PC-9 (cell line): ENCODE results near the gene EPHA7. TPM values are rescaled to one million over a fixed set of nuclear protein-coding genes. Genes with fewer than 3 reads are reported as not detected.

Source experiments
- BruUV-seq: library from RNA; stranded (reverse); fragments of 400-500 nt; replicated peaks from 2 replicates; lab custom pipeline; 2021; lab: Mats Ljungman, UMichigan
- CTCF ChIA-PET: fragments of 300-600 bp; sonication (Branson Sonifier 250); formaldehyde crosslinking; loops from one replicate; lab custom pipeline; 2022; ENCODE audit warnings: antibody characterized with exemption; lab: Charles Lee
- POLR2A ChIA-PET: fragments of 300-600 bp; sonication (Branson Sonifier 250); formaldehyde crosslinking; loops from one replicate; lab custom pipeline; 2022; ENCODE audit warnings: antibody characterized with exemption; ENCODE audit not compliant: unreplicated experiment; lab: Charles Lee
- DNase-seq, 2 experiments: peaks; one replicate each; pipeline versions ENCODE4 v3.0.0 to v3.0.0-alpha.2; 2015 to 2022; ENCODE audit warnings: mixed read lengths in 1 of 2
- H2AFZ ChIP-seq: fragments of 200-600 bp; sonication (generic); 2 replicates; pipeline ENCODE4 v1.8.1; 2017; ENCODE audit warnings: antibody characterized with exemption
- H3F3A ChIP-seq: fragments of 200-600 bp; sonication (generic); 2 replicates; pipeline ENCODE4 v1.8.1; 2017; ENCODE audit warnings: antibody characterized with exemption, mild to moderate bottlenecking, low read depth; ENCODE audit not compliant: insufficient read depth
- H3K27ac ChIP-seq: fragments of 200-600 bp; sonication (generic); 2 replicates; pipeline ENCODE4 v1.6.1; 2016; ENCODE audit warnings: mixed run types
- H3K27me3 ChIP-seq: fragments of 200-600 bp; sonication (generic); 2 replicates; pipeline ENCODE4 v1.6.1; 2016; ENCODE audit warnings: low read depth, mixed run types; ENCODE audit not compliant: insufficient read depth
- H3K36me3 ChIP-seq: fragments of 200-600 bp; sonication (generic); 2 replicates; pipeline ENCODE4 v1.6.1; 2016; ENCODE audit warnings: low read depth, mixed run types
- H3K4me1 ChIP-seq: fragments of 200-600 bp; sonication (generic); replicated peaks from 2 replicates; pipeline ENCODE4 v1.6.1; 2016; ENCODE audit warnings: mixed run types; ENCODE audit not compliant: insufficient read depth
- H3K4me2 ChIP-seq: fragments of 200-600 bp; sonication (generic); 2 replicates; pipeline ENCODE4 v1.6.1; 2017; ENCODE audit warnings: mixed run types
- H3K4me3 ChIP-seq: fragments of 200-600 bp; sonication (generic); 2 replicates; pipeline ENCODE4 v1.6.1; 2016; ENCODE audit warnings: mixed run types
- H3K79me2 ChIP-seq: fragments of 200-600 bp; sonication (generic); 2 replicates; pipeline ENCODE4 v1.6.1; 2017; ENCODE audit warnings: low read depth, mixed run types
- H3K9me2 ChIP-seq: fragments of 200-600 bp; sonication (generic); 2 replicates; pipeline ENCODE4 v1.8.1; 2017; ENCODE audit warnings: mild to moderate bottlenecking; ENCODE audit not compliant: insufficient read depth
- H3K9me3 ChIP-seq: fragments of 200-600 bp; sonication (generic); 2 replicates; pipeline ENCODE4 v1.8.1; 2016; ENCODE audit warnings: low read depth; ENCODE audit not compliant: insufficient read depth
- H4K20me1 ChIP-seq: fragments of 200-600 bp; sonication (generic); 2 replicates; pipeline ENCODE4 v1.8.1; 2017; ENCODE audit not compliant: insufficient read depth
- CTCF ChIP-seq: fragments of 200-600 bp; sonication (generic); conservative IDR thresholded peaks from 2 replicates; pipeline ENCODE4 v1.6.1; 2017; ENCODE audit warnings: mixed run types, antibody characterized with exemption, mild to moderate bottlenecking, moderate library complexity
- EZH2 ChIP-seq: fragments of 200-600 bp; sonication (generic); IDR thresholded peaks from 2 replicates; pipeline ENCODE4 v1.8.0; 2017; ENCODE audit warnings: antibody characterized with exemption, low read depth
- intact Hi-C: fragments of 100-400 bp; cut with micrococcal nuclease; formaldehyde crosslinking; loops from one replicate; pipeline ENCODE4 v1.10.0; 2022; ENCODE audit not compliant: unreplicated experiment
- total RNA-seq: library from RNA; stranded (reverse); gene quantifications from 2 replicates; pipeline ENCODE4 v1.2.3, GENCODE V29; 2021

The EPHA7 gene
- total RNA-seq, 1 experiment from 2014 or later, result 0.57 TPM

GRCh38 chr6:93371756-93372155 lies 47.6 kb downstream of the EPHA7 start:
- Histone ChIP-seq H3K79me2 (no peaks in the 10 kb centered on the region), H4K20me1 (no peaks in the 10 kb centered on the region), H3K27me3 (no peaks in the 10 kb centered on the region), H3K36me3 (no peaks in the 10 kb centered on the region), H3K4me2 (no peak overlapping the region), H3K4me1 (no peaks in the 10 kb centered on the region), H3K4me3 (no peak overlapping the region), H3K9me3 (no peaks in the 10 kb centered on the region), H2AFZ (no peak overlapping the region), H3K27ac (no peak overlapping the region), H3F3A (no peaks in the 10 kb centered on the region), H3K9me2 (no peaks in the 10 kb centered on the region)
- ChIA-PET POLR2A (no interaction called here), CTCF (no interaction called here)
- DNase-seq, result no peak
- no peak for TF ChIP-seq CTCF
- no peak for TF ChIP-seq EZH2
- intact Hi-C loops, result no loop called here
- no TSS peak for BruUV-seq

- Histone ChIP-seq H2AFZ (no peak overlapping the region), H3F3A (no peaks in the 10 kb centered on the region), H4K20me1 (no peaks in the 10 kb centered on the region), H3K27me3 (no peaks in the 10 kb centered on the region), H3K4me2 (no peak overlapping the region), H3K9me2 (no peaks in the 10 kb centered on the region), H3K4me3 (no peak overlapping the region), H3K4me1 (no peaks in the 10 kb centered on the region), H3K9me3 (no peaks in the 10 kb centered on the region), H3K36me3 (no peaks in the 10 kb centered on the region), H3K79me2 (no peaks in the 10 kb centered on the region), H3K27ac (no peak overlapping the region)
- CTCF ChIA-PET, result no interaction called here
- DNase-seq, result no peak
- TF ChIP-seq EZH2 (no peak), CTCF (no peak)
- POLR2A ChIA-PET, result no interaction called here
- intact Hi-C loops, result no loop called here
- no TSS peak for BruUV-seq
Observed at GRCh38 chr6:93369586-93370134, 49.7 kb downstream of the EPHA7 start.

DNA sequence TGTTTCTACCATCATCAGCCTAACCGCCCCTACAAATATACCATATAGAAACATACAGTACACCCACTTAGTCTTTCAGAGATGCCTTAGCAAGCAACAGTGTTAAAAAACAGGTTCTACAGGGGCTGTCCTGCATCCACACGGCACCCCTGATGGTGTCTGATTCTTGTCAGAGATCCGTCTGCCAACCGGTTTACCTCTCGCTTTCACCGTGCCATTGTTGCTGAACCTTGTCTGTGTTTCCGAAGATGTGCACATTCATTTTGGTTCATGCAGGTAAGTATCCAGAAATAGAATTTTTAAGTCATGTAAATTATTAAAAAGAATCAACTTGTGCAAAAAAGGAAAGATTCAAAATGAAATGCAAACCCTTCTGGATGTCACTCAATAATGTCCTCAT lies 52.9 kb downstream of the EPHA7 start:
- intact Hi-C loops, result no loop called here
- CTCF ChIA-PET, result no interaction called here
- Histone ChIP-seq H4K20me1 (no peaks in the 10 kb centered on the region), H3K9me3 (no peaks in the 10 kb centered on the region), H3K9me2 (no peaks in the 10 kb centered on the region), H3K4me1 (no peaks in the 10 kb centered on the region), H3K79me2 (no peaks in the 10 kb centered on the region), H3K4me3 (no peak overlapping the region), H2AFZ (no peak overlapping the region), H3K4me2 (no peak overlapping the region), H3K27me3 (no peaks in the 10 kb centered on the region), H3K36me3 (no peaks in the 10 kb centered on the region), H3K27ac (no peak overlapping the region), H3F3A (no peaks in the 10 kb centered on the region)
- DNase-seq, result no peak
- no TSS peak for BruUV-seq
- POLR2A ChIA-PET, result no interaction called here
- TF ChIP-seq EZH2, result no peak
- TF ChIP-seq CTCF, result no peak
